ENCODE measurements around the gene LHFPL6.

LHFPL6 gene

GRCh38 chr13:39590466-39591036 is 12.4 kb downstream of the LHFPL6 start:
- DNase-seq (no peak), ATAC-seq (no peak)

GRCh38 chr13:39588384-39588783 is 14.6 kb downstream of the LHFPL6 start:
- DNase-seq (no peak), ATAC-seq (no peak)

GRCh38 chr13:39587939-39588338 is 15.1 kb downstream of the LHFPL6 start:
- ATAC-seq = no peak
- DNase-seq = no peak

GRCh38 chr13:39586958-39587605 is 15.9 kb downstream of the LHFPL6 start:
- no peak for ATAC-seq
- DNase-seq = no peak

GRCh38 chr13:39586151-39586550 is 16.8 kb downstream of the LHFPL6 start:
- no peak for ATAC-seq

GRCh38 chr13:39585219-39585618 is 17.8 kb downstream of the LHFPL6 start:
- no peak for ATAC-seq
- DNase-seq = no peak

More at GRCh38 chr13:39586151-39586550, 16.8 kb downstream of the LHFPL6 start:
- no peak for DNase-seq

- no peak for ATAC-seq
Observed at GRCh38 chr13:39580881-39581575, 22.0 kb downstream of the LHFPL6 start.

GRCh38 chr13:39578821-39579291 is 24.1 kb downstream of the LHFPL6 start:
- DNase-seq (no peak), ATAC-seq (no peak)

More at GRCh38 chr13:39580881-39581575, 22.0 kb downstream of the LHFPL6 start:
- no peak for DNase-seq

GRCh38 chr13:39577838-39578491 is 25.0 kb downstream of the LHFPL6 start:
- ATAC-seq = no peak
- no peak for DNase-seq

GRCh38 chr13:39577203-39577602 is 25.8 kb downstream of the LHFPL6 start:
- no peak for ATAC-seq
- DNase-seq = no peak

GRCh38 chr13:39575641-39576238 is 27.3 kb downstream of the LHFPL6 start:
- no peak for DNase-seq
- ATAC-seq = no peak

- no peak for ATAC-seq
- no peak for DNase-seq
Observed at GRCh38 chr13:39571502-39572092, 31.4 kb downstream of the LHFPL6 start.

GRCh38 chr13:39567569-39567968 is 35.4 kb downstream of the LHFPL6 start:
- no peak for DNase-seq
- ATAC-seq = no peak

GRCh38 chr13:39566216-39566869 is 36.6 kb downstream of the LHFPL6 start:
- no peak for ATAC-seq
- no peak for DNase-seq

- DNase-seq (no peak), ATAC-seq (no peak)
Observed at GRCh38 chr13:39565036-39565949, 37.7 kb downstream of the LHFPL6 start.

- ATAC-seq (no peak), DNase-seq (no peak)
Observed at GRCh38 chr13:39563470-39563735, 39.6 kb downstream of the LHFPL6 start.

- ATAC-seq (no peak), DNase-seq (no peak)
Observed at GRCh38 chr13:39561971-39562370, 41.0 kb downstream of the LHFPL6 start.

- no peak for ATAC-seq
Observed at GRCh38 chr13:39559847-39560246, 43.1 kb downstream of the LHFPL6 start.

GRCh38 chr13:39557285-39557955 is 45.6 kb downstream of the LHFPL6 start:
- no peak for ATAC-seq
- DNase-seq = no peak

More at GRCh38 chr13:39559847-39560246, 43.1 kb downstream of the LHFPL6 start:
- no peak for DNase-seq

- DNase-seq = no peak
- no peak for ATAC-seq
Observed at GRCh38 chr13:39556866-39557265, 46.1 kb downstream of the LHFPL6 start.

Measured in stimulated activated naive CD8-positive, alpha-beta T cell treated with anti-CD3 and anti-CD28 coated beads, Interleukin-15, Interleukin-2, amounts not matched to agents 100 U/mL and 50 U/mL, for 24 hours (primary cell).